ENCODE data around the gene EPN1.

The EPN1 gene

DNA sequence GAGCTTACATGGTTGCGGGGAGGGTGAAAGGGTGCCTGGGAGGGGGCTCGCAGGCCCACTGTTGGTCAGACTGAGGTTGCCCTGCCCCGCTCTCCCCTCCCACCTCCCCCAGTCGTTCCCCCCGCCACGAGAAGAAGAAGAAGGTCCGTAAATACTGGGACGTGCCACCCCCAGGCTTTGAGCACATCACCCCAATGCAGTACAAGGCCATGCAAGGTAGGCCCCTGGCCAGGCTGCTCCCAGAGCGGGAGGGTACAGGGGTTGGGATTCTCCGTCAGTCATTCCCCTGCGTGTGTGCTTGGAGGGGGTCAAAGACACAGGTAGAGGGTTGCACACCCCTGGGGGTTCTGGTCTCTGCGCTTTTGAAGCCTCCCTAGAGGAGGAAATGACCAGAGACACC is 14.6 kb upstream of the EPN1 start:
- no peak for TF ChIP-seq EZH2phosphoT487 (IDR thresholded peaks at IDR 0.05; ENCODE audit: borderline replicate concordance, low read length)
- TF ChIP-seq, protein P1, sequence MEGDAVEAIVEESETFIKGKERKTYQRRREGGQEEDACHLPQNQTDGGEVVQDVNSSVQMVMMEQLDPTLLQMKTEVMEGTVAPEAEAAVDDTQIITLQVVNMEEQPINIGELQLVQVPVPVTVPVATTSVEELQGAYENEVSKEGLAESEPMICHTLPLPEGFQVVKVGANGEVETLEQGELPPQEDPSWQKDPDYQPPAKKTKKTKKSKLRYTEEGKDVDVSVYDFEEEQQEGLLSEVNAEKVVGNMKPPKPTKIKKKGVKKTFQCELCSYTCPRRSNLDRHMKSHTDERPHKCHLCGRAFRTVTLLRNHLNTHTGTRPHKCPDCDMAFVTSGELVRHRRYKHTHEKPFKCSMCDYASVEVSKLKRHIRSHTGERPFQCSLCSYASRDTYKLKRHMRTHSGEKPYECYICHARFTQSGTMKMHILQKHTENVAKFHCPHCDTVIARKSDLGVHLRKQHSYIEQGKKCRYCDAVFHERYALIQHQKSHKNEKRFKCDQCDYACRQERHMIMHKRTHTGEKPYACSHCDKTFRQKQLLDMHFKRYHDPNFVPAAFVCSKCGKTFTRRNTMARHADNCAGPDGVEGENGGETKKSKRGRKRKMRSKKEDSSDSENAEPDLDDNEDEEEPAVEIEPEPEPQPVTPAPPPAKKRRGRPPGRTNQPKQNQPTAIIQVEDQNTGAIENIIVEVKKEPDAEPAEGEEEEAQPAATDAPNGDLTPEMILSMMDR (IDR thresholded peaks at IDR 0.05; ENCODE audit: low read depth, low read length, poor library complexity, severe bottlenecking), result no peak
- H3K9me2 ChIP-seq (replicated peaks; ENCODE audit: control insufficient read depth, low read length), result no peaks in the 10 kb centered on the region
- H3K9me3 ChIP-seq (ENCODE audit: control insufficient read depth, insufficient read depth, low read length), result no peaks in the 10 kb centered on the region
- peaks cover 32% of the 10 kb centered on the region for H3K4me1 ChIP-seq (ENCODE audit: control insufficient read depth, low read length)
- H3K36me3 ChIP-seq (ENCODE audit: control insufficient read depth, low read length), result peaks cover 97% of the 10 kb centered on the region
- H3K4me2 ChIP-seq (ENCODE audit: low read length), result no peak overlapping the region
- H3K79me2 ChIP-seq (ENCODE audit: control insufficient read depth, low read length), result peaks cover 98% of the 10 kb centered on the region
- no peaks in the 10 kb centered on the region for H3K27me3 ChIP-seq (ENCODE audit: control insufficient read depth, low read length)
- no peaks in the 10 kb centered on the region for H3F3A ChIP-seq (ENCODE audit: control insufficient read depth, insufficient read depth)
- H4K20me1 ChIP-seq (ENCODE audit: control insufficient read depth, insufficient read depth, low read depth, low read length), result peaks cover 39% of the 10 kb centered on the region
- H3K27ac ChIP-seq (ENCODE audit: low read depth, low read length), result no peak overlapping the region
- H3K4me3 ChIP-seq (ENCODE audit: low read length), result no peak overlapping the region

DNA sequence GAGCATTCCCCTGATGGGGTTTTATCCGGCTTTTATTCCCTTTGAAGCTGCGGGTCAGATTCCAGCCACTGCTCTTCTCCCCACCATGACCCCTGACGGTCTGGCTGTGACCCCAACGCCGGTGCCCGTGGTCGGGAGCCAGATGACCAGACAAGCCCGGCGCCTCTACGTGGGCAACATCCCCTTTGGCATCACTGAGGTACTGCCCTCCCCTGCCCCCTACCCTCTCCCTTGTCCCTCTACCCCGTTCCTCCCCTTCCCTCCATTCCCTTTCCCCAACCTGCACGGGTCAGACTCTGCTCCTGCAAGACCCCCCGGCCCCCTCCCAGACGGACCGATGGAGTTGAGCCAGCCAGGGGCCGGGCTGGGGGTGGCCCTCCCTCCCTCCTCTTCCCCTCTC is 14.0 kb upstream of the EPN1 start:
- no peaks in the 10 kb centered on the region for H3F3A ChIP-seq (ENCODE audit: control insufficient read depth, insufficient read depth)
- peaks cover 39% of the 10 kb centered on the region for H4K20me1 ChIP-seq (ENCODE audit: control insufficient read depth, insufficient read depth, low read depth, low read length)
- no peaks in the 10 kb centered on the region for H3K27me3 ChIP-seq (ENCODE audit: control insufficient read depth, low read length)
- H3K9me3 ChIP-seq (ENCODE audit: control insufficient read depth, insufficient read depth, low read length), result no peaks in the 10 kb centered on the region
- H3K36me3 ChIP-seq (ENCODE audit: control insufficient read depth, low read length), result peaks cover 97% of the 10 kb centered on the region
- H3K79me2 ChIP-seq (ENCODE audit: control insufficient read depth, low read length), result peaks cover 98% of the 10 kb centered on the region
- TF ChIP-seq EZH2phosphoT487 (IDR thresholded peaks at IDR 0.05; ENCODE audit: borderline replicate concordance, low read length), result no peak
- TF ChIP-seq, protein P1 (IDR thresholded peaks at IDR 0.05; ENCODE audit: low read depth, low read length, poor library complexity, severe bottlenecking), result no peak
- no peak overlapping the region for H3K4me2 ChIP-seq (ENCODE audit: low read length)
- H3K27ac ChIP-seq (ENCODE audit: low read depth, low read length), result no peak overlapping the region
- no peaks in the 10 kb centered on the region for H3K9me2 ChIP-seq (replicated peaks; ENCODE audit: control insufficient read depth, low read length)
- peaks cover 32% of the 10 kb centered on the region for H3K4me1 ChIP-seq (ENCODE audit: control insufficient read depth, low read length)
- H3K4me3 ChIP-seq (ENCODE audit: low read length), result no peak overlapping the region

DNA sequence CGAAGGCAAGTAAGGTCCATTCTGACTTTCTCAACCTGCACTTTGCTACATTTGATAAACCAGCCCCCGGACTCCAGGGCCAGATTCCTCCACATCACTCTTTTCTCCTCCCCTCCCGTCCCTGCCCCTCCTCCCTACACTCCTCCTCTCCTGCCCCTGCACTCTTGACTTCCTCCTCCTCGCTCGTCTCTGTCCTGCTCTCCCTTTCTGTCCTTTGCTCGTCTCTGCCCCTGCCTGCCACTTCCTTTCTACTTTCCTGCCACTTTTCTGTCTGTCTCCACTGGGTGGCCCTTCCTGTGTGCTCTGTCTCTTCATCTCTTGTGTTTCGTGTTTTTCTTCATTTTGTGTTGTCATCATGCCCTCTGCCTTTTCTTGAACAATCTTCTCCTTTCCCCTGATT is 13.2 kb upstream of the EPN1 start:
- H3K9me2 ChIP-seq (replicated peaks; ENCODE audit: control insufficient read depth, low read length), result no peaks in the 10 kb centered on the region
- peaks cover 98% of the 10 kb centered on the region for H3K79me2 ChIP-seq (ENCODE audit: control insufficient read depth, low read length)
- H4K20me1 ChIP-seq (ENCODE audit: control insufficient read depth, insufficient read depth, low read depth, low read length), result peaks cover 45% of the 10 kb centered on the region
- no peaks in the 10 kb centered on the region for H3K27me3 ChIP-seq (ENCODE audit: control insufficient read depth, low read length)
- no peak overlapping the region for H3K4me3 ChIP-seq (ENCODE audit: low read length)
- H3K9me3 ChIP-seq (ENCODE audit: control insufficient read depth, insufficient read depth, low read length), result no peaks in the 10 kb centered on the region
- no peaks in the 10 kb centered on the region for H3F3A ChIP-seq (ENCODE audit: control insufficient read depth, insufficient read depth)
- no peak overlapping the region for H3K4me2 ChIP-seq (ENCODE audit: low read length)
- no peak for TF ChIP-seq EZH2phosphoT487 (IDR thresholded peaks at IDR 0.05; ENCODE audit: borderline replicate concordance, low read length)
- TF ChIP-seq, protein P1 (IDR thresholded peaks at IDR 0.05; ENCODE audit: low read depth, low read length, poor library complexity, severe bottlenecking), result no peak
- peaks cover 97% of the 10 kb centered on the region for H3K36me3 ChIP-seq (ENCODE audit: control insufficient read depth, low read length)
- H3K4me1 ChIP-seq (ENCODE audit: control insufficient read depth, low read length), result peaks cover 31% of the 10 kb centered on the region
- H3K27ac ChIP-seq (ENCODE audit: low read depth, low read length), result no peak overlapping the region

Measured in DOHH2 (cell line).